ENCODE data around the gene TASOR.

TASOR gene

GRCh38 chr3:56667973-56668579 is 15.0 kb downstream of the TASOR start:
- TF ChIP-seq ZNF274 (IDR thresholded peaks at IDR 0.05; ENCODE audit: low read depth, low read length) = no peak
- H3K4me3 ChIP-seq (ENCODE audit: low read length) = no peak overlapping the region

GRCh38 chr3:56664823-56665222 is 18.2 kb downstream of the TASOR start:
- no peak for TF ChIP-seq ZNF274 (IDR thresholded peaks at IDR 0.05; ENCODE audit: low read depth, low read length)
- no peak overlapping the region for H3K4me3 ChIP-seq (ENCODE audit: low read length)

- TF ChIP-seq ZNF274 (IDR thresholded peaks at IDR 0.05; ENCODE audit: low read depth, low read length) = no peak
These were observed 27.4 kb downstream of the TASOR start for GRCh38 chr3:56655709-56656108.

GRCh38 chr3:56654460-56654859 is 28.6 kb downstream of the TASOR start:
- TF ChIP-seq ZNF274 (IDR thresholded peaks at IDR 0.05; ENCODE audit: low read depth, low read length) = no peak
- no peak overlapping the region for H3K4me3 ChIP-seq (ENCODE audit: low read length)

More at GRCh38 chr3:56655709-56656108, 27.4 kb downstream of the TASOR start:
- H3K4me3 ChIP-seq (ENCODE audit: low read length) = no peak overlapping the region

- TF ChIP-seq ZNF274 (IDR thresholded peaks at IDR 0.05; ENCODE audit: low read depth, low read length) = no peak
- H3K4me3 ChIP-seq (ENCODE audit: low read length) = no peak overlapping the region
These were observed 37.7 kb downstream of the TASOR start for GRCh38 chr3:56645407-56645806.

GRCh38 chr3:56633602-56634535 is 49.2 kb downstream of the TASOR start:
- no peak overlapping the region for H3K4me3 ChIP-seq (ENCODE audit: low read length)
- no peak for TF ChIP-seq ZNF274 (IDR thresholded peaks at IDR 0.05; ENCODE audit: low read depth, low read length)

All from GM08714 (cell line).